COLO668 (cell line): Measurements from ENCODE around the gene CNOT10.
"Not testable (repeated sequence)": the region's sequence is repeated elsewhere in the genome, so short reads cannot be mapped to it uniquely, and the experiment has no call there.

ENCODE experiments used
- DNase-seq: peaks from one replicate; lab custom pipeline; 2025; ENCODE audit not compliant: unreplicated experiment; lab: John Stamatoyannopoulos, UW

The CNOT10 gene

DNA sequence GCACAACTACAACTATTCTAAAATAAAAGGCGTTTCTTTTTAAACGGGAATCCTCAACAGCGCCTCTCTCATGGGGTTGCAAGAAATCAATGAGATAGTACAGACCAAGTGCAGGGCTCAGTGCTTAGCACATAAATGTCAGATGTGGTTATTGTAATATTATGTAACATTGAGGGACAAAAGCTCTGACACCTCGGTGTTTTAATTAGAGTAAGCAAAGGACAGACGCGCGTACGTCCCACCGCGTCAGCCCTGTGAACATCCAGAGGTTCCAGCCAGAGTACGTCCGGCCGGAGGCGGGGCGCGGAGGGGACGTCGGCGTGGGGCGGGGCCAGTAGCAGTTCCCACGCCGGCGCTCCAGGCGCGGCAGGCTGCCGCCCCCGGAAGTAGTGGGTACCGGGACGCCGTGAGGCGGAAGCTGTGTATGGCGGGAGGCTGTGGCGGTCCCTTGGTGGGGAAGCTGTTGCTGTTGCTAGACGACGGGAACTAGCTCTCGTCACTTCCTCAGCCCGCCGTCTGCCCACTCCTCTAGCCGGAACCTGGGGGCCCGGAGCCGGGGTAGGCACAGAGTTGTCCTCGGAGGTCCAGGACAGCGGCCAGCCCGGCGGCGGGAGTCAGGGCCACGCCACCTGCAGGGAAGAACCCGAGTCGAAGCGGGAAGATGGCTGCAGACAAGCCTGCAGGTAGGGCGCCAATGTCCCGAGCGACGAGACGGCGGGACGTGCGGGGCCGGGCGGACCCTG, at the start of gene CNOT10:
Gene CNOT10 (plus strand): TSS at position 389 of the 743 bp plus-strand sequence. CDS start 273 bp downstream, at position 662.
- DNase-seq = peak; percentile 92

DNA sequence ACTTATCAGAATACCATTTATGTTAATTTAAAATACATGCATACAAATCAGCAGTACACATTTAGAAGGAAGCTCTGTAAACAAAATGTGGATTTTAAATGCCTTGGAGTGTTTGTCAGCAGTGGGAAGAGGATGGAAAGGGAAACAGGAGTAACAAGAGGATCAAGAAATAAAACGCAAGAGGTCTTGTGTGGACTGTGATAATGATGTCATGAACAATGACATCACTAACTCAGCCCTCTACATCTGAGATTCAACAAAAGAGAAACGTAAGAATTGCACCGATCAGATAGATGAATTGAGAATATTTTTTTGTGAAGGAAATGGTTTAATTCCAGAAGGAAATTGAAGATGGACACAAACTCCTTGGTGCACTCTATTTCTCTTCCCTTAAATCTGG, 44.0 kb upstream of the CNOT10 start:
- DNase-seq = no peak

- DNase-seq = no peak
Observed at GRCh38 chr3:32641356-32641755, 43.6 kb upstream of the CNOT10 start.

DNA sequence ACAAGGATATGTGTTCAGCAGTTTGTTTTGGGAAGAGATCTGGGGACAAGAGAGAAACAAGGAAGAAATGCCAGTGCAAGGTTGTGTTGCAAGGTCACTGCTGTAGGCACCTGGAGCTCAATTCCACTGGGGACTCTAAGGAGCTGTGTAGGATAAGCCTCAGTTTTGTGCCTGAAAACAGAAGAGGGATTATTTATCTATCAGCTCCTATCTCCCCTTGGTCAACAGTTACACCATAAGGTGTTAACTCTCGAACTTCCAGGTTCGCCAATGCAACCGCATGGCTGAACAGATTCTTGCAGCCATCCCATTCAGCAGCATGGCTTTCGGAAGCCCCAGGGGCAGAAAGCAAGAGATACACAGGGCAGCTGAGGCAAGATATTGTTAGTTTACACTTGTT, 41.6 kb upstream of the CNOT10 start:
- DNase-seq = no peak

DNA sequence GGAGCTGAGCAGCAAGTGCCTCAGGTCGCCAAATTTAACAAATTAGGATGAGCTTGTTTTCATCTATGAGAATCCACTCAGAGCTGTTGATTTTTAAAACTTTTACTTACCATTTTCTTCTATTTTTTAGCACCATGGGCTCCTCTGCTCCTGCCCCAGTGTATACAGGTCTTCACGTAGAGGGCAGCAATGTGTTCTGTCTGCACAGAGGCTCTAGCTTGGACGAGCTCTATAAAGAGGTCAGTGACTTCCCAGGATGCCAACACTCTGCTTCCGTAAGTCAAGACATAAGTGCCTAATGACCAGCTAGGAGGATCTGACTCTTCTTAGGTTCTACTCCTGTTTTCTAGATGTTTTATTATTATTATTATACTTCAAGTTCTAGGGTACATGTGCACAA, 41.2 kb upstream of the CNOT10 start:
- no peak for DNase-seq

- DNase-seq = no peak
Observed at GRCh38 chr3:32644380-32644779, 40.6 kb upstream of the CNOT10 start.

- no peak for DNase-seq
Observed at GRCh38 chr3:32646761-32647160, 38.2 kb upstream of the CNOT10 start.

- DNase-seq = not testable (repeated sequence)
Observed at GRCh38 chr3:32652337-32653100, 32.5 kb upstream of the CNOT10 start.

- no peak for DNase-seq
Observed at GRCh38 chr3:32655167-32655566, 29.8 kb upstream of the CNOT10 start.

GRCh38 chr3:32660634-32661033, 24.4 kb upstream of the CNOT10 start:
- DNase-seq = no peak

DNA sequence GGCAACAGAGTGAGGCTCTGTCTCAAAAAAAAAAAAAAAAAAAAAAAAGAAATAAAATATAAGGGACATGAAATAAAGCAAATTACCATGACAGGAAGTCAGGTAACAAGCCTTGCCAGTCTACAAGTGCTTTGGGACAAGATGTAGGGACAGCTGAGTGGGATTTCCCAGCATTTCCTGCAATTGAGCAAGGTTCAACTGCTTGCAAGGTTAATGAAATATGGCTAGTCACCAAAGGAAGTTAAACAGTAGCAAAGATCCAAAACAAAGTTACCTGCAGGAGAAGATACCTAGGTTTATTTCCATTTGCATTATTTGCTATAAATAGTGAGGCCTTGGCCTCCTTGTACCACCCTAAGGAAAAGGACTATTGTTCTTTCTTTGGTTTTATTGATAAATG, 22.3 kb upstream of the CNOT10 start:
- DNase-seq = no peak

GRCh38 chr3:32664630-32665075, 20.3 kb upstream of the CNOT10 start:
- DNase-seq = not testable (repeated sequence)

DNA sequence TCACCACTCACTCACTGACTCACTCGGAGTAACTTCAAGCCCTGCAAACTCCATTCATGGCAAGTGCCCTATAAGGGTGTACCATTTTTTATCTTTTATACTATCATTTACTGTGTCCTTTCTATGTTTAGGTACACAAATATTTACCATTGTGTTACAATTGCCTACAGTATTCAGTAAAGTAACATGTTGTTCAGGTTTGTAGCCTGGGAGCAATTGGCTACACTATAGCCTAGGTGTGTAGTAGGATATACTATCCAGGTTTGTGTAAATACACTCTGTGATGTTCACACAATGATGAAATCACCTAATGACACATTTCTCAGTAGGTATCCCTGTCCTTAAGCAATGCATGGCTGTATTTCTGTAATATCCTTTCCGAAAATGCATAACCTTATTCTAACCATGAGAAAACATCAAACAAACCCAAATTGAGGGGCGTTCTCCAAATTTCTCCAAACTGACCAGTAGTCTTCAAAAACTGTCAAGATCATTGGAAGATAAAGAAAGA, 17.9 kb upstream of the CNOT10 start:
- DNase-seq = no peak

- DNase-seq = not testable (repeated sequence)
Observed at GRCh38 chr3:32669226-32669625, 15.8 kb upstream of the CNOT10 start.

DNA sequence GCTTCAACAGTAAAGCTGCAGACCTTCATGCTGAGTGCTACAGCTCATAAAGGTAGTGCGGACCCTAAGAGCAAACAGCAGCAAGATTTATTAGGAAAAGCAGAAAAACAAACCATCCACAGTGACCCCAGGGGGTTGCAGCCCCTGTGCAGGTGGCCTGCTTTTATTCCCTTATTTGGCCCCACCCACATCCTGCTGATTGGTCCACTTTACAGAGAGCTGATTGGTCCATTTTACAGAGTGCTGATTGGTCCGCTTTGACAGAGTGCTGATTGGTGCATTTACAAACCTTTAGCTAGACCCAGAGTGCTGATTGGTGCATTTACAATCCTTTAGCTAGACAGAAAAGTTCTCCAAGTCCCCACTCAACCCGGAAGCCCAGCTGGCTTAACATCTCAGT, 11.3 kb upstream of the CNOT10 start:
- not testable (repeated sequence) for DNase-seq

- no peak for DNase-seq
Observed at GRCh38 chr3:32675164-32675563, 9.8 kb upstream of the CNOT10 start.

GRCh38 chr3:32675650-32676049, 9.3 kb upstream of the CNOT10 start:
- no peak for DNase-seq

DNA sequence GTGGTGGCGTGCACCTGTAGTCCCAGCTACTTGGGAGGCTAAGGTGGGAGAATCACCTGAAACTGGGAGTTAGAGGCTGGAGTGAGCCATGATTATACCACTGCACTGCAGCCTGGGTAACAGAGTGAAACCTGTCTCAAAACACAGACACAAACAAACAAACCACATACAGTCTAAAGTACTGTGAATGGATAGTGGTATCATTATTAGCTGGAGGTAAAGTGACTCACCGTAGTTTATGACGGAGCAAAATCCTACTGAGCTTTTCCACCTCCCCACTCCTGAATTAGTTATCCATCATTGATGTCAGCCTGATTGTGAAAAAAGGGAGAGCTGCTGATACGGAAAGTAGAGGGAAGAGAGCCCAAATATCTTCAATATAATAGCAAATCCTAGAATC, 3.2 kb upstream of the CNOT10 start:
- no peak for DNase-seq

GRCh38 chr3:32684029-32684799, 774 bp upstream of the CNOT10 start:
- no peak for DNase-seq

DNA sequence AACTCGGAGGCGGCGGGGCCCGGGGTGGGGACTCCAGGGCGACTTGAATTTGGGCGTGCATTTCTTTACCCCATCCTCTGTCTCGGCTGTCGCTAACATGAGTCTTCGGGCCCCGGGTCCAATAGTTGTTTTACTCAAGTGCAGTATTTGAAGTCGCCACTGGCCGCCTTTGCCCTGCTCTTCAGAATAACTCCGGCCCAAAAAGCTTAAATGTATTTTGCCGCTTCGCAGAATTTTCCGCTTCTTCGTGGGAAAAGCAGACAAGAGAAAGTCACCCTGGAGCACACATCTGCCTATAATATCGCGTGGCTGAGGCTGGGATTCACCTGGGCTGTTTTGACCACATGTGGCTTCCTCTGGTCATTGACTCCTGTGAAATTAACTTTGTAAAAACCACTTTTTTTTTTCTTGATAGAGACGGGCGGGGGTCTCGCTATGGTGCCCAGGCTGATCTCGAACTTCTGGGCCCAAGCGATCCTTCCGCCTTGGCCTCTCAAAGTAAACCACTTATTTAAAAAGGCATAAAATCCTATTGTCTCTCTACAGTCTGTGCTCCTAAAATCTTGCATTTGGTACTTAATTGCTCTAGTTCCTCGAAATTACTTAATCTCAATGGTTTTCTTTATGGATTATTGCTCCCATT, 676 bp downstream of the CNOT10 start:
- peak; percentile 16 for DNase-seq

GRCh38 chr3:32686713-32687112, 1.7 kb downstream of the CNOT10 start:
- no peak for DNase-seq
